NCI-H146 treated with DMSO at 0.1 percent for 48 hours (cell line): Measurements from ENCODE around the gene UTP14C.
"Not testable (repeated sequence)": the region's sequence is repeated elsewhere in the genome, so short reads cannot be mapped to it uniquely, and the experiment has no call there.

ENCODE experiments used
- DNase-seq: peaks from one replicate; lab custom pipeline; 2025; ENCODE audit not compliant: unreplicated experiment; lab: John Stamatoyannopoulos, UW

The UTP14C gene, protein sequence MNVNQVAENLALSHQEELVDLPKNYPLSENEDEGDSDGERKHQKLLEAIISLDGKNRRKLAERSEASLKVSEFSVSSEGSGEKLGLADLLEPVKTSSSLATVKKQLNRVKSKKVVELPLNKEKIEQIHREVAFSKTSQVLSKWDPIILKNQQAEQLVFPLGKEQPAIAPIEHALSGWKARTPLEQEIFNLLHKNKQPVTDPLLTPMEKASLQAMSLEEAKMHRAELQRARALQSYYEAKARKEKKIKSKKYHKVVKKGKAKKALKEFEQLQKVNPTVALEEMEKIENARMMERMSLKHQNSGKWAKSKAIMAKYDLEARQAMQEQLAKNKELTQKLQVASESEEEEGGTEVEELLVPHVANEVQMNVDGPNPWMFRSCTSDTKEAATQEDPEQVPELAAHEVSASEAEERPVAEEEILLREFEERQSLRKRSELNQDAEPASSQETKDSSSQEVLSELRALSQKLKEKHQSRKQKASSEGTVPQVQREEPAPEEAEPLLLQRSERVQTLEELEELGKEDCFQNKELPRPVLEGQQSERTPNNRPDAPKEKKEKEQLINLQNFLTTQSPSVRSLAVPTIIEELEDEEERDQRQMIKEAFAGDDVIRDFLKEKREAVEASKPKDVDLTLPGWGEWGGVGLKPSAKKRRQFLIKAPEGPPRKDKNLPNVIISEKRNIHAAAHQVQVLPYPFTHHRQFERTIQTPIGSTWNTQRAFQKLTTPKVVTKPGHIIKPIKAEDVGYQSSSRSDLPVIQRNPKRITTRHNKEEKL

DNA sequence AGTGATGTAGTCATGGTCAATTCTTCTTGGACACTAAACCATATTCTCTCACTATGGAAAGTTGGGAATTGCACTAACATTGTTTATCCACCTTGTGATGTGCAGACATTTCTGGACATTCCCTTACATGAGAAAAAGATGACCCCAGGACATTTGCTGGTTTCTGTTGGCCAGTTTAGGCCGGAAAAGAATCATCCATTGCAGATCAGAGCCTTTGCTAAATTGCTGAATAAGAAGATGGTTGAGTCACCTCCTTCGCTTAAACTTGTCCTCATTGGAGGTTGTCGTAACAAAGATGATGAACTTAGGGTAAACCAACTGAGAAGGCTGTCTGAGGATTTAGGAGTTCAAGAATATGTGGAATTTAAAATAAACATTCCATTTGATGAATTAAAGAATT, at the start of gene UTP14C:
UTP14C (plus strand) TSS at position 211 of the 400 bp plus-strand sequence. CDS start 4,114 bp downstream, outside the sequence.
- no peak for DNase-seq

GRCh38 chr13:51976423-51976822, 48.1 kb upstream of the UTP14C start:
- no peak for DNase-seq

DNA sequence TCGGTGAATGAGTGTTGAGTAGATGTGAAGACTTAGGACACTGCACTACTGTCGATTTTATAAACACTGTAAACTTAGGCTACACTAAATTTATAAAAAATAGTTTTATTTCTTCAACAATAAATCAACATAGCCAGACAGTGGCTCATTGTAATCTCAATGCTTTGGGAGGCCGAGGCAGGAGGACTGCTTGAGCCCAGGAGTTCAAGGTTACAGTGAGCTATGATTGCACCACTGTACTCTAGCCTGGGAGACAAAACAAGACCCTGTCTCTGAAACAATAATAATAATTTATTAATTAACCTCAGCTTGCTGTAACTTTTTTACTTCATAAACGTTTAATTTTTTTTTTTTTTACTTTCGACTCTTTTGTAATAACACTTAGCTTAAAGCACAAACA, 47.6 kb upstream of the UTP14C start:
- DNase-seq, result no peak

DNA sequence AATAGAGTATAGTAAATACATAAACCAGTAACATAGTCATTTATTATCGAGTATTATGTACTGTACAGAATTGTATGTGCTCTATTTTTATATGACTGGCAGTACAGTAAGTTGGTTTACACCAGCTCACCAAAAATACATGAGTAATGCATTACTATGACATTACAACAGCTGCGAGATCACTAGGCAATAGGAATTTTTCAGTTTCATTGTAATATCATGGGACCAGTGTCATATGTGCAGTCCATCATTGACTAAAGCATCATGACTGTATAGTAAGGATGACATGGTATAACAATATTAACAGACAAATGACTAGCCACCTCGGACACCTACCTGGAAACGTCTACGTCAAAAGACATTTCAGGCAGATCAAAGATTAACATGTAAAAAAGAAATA, 46.9 kb upstream of the UTP14C start:
- DNase-seq, result no peak

DNA sequence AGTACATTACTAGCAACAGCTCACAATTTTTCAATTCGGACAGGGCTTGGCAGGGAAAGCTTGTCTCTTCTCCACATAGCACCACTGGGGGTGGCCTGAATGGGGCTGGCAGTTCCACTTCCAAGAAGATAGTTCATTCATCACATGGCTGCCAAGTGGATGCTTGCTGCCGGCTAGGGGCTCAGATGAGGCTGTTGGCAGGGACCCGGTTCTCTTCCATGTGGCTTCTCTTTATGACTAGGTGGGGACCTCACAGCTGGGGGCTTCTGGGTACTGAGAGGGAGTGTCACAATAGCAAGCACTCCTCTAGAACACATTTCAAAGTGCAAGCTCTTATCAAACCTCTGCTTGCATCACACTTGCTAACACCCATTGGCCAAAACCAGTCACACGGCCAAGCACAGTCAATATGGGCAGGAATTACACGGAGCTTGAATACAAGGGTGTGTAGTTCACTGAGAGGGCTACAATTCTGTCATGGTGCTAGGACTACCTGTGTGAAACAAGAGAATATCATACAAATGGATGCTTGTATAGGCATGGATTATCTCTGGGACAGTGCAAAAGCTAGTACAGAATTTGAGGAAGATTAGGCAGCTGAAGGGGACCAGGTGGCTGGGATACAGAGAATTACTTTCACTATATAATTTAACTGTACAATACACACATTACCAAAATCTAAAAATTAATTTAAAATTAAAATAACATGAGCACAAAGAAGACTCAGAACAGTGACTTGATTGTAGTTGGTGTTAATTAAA, 45.5 kb upstream of the UTP14C start:
- DNase-seq, result no peak

DNA sequence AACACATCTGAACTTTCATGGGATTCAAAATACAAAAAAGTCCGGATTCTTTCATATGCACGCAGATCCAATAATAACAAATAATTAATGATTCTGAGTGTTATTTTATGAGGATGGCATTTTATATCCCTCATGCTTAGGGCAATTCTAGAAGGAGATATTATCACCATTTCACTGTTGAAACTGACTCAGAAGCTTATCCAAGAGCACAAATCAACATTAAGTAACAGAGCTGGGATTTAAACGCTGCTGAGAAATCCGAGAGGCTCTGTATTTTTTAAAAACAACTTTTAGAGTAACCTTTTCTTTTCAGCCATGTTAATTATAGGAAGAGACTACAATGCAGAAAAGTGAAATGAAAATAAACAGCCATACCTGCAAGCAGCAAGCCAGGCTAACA, 43.6 kb upstream of the UTP14C start:
- no peak for DNase-seq

- no peak for DNase-seq
Observed at GRCh38 chr13:51981355-51981754, 43.1 kb upstream of the UTP14C start.

GRCh38 chr13:51983292-51983691, 41.2 kb upstream of the UTP14C start:
- DNase-seq, result not testable (repeated sequence)

DNA sequence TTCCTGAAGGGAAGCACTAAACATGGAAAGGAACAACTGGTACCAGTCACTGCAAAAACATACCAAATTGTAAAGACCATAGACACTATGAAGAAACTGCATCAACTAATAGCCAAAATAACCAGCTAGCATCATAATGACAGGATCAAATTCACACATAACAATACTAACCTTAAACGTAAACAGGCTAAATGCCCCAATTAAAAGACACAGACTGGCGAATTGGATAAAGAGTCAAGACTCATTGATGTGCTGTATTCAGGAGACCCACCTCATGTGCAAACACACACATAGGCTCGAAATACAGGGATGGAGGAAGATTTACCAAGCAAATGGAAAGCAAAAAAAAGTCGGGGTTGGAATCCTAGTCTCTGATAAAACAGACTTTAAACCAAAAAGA, 39.6 kb upstream of the UTP14C start:
- not testable (repeated sequence) for DNase-seq

DNA sequence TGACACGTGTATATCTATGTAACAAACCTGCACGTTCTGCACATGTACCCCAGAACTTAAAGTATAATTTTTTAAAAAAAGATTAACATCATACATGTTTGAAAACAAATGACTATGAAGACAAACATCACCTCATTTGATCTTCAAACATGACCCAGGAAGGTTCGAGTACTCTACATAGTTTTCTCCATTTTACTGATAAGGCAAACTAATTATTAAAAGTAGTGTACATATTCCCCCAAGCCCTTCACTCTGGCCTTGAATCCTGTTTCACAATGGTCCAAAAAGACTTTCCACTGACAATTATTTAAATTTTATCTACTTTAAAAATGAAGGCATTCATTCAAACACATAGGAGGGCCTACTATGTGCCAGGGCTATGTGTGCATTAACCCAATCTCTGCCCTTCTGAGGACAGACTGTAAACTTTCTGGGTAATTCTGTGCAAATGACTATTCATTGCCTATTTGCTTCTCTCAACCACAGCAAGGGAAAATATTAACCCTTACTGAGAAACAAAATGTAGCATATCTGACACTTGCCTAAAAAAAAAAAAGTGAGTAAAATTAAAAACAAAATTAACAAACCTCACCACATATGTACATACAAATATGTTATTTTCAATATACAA, 35.4 kb upstream of the UTP14C start:
- DNase-seq, result no peak

DNA sequence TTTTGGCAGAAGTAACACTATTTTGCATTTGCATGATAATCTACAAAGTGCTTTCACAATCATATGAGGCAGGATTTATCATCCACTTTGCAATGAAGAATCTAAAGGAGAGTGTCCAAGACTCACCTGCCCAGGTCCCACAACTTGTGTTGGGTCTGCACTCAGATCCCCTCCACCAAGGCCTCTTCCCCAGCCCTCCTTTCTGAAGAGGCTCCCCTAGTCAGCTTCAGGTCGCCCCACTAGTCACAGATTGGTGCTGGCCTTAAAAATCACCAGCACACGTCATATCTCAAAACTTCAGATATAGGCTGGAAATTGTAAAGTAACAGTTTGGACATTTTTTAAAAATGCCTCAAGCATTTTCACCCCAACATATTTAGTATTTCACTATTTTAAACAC, 30.8 kb upstream of the UTP14C start:
- DNase-seq, result no peak

GRCh38 chr13:51995677-51996551, 28.6 kb upstream of the UTP14C start:
- DNase-seq, result peak; percentile 11

DNA sequence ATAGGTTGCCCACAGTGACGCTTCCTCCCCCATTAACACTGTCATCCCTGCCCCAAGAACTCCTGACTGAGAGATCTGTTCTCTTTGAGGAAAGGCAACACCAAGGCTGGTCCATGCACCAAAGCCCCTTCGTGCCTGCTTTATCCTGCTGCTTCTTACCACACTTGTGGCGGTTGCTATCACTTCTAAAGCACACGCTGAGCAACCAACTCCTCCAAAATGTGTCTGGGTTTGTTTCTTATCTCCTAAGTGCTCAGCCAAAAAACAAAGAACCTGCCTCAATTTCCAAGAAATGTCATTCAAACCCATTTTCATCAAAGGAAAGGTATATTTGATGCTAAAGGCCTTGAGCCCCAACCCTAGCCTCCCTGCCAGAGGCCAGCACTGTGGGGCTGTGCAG, 27.9 kb upstream of the UTP14C start:
- DNase-seq, result no peak

DNA sequence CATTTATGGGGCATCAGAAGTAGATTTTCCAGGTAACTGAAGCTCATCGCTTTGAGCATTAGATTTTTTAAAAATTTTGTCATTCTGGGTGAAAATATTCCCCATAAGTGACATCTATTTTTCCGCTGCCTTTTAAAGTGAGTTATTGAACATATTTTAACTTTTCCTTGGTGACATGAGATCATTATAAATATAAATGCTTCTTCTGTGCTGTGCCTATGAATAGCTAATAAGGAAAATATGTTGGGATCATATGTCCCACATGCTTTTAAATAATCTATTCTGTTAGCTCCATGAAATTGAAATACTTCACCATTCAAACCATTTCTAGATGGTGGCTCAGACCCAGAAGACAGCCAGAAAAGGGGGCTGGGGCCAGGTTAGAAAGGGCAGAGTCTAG, 27.3 kb upstream of the UTP14C start:
- no peak for DNase-seq

GRCh38 chr13:51997641-51998330, 26.7 kb upstream of the UTP14C start:
- peak; percentile 90 for DNase-seq

- no peak for DNase-seq
Observed at GRCh38 chr13:51998723-51999509, 25.6 kb upstream of the UTP14C start.

DNA sequence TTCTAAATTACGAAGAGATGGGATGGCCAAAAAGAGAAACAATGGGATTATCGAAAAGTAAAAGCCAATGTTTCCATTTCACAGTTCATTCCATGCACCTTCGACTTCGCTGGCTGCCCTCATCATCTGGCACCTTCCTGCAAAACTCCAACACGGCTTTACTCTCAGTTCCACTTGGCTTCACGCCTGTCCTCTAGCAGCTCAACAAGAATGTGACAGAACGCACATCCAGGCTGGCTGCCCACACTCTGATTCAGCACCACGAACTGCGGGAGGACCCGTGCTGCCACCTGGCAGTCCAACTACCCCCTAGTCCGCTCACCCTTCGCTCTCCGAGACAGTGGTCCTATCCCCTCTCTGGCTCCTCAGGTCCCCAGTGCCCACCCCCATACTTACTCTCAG, 25.0 kb upstream of the UTP14C start:
- DNase-seq, result no peak

DNA sequence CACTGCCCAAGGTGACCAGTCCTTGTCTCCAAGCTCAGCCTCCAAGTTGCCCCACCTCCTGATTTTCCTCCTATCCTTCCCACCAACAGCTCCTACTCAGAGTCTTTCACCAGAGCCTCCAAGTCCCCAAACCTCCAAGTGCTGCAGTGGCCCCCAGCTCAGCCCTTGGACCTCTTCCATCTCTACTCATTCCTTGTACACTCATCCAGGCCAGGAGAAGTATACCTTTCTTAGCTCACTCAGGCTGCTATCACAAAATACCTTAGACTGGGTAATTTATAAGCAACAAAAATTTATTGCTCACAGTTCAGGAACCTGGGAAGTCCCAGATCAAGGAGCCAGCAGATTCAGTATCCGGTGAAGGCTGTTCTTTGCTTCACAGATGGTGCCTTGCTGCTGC, 24.6 kb upstream of the UTP14C start:
- DNase-seq, result no peak
